OCI-LY3 (cell line): ENCODE measurements around the gene PTAFR.

ENCODE experiments used
- CTCF ChIP-seq: fragments of 200-600, 300-600 bp; sonication (generic); IDR thresholded peaks from 2 replicates; pipeline ENCODE4 v1.5.1; 2014; ENCODE audit warnings: antibody characterized with exemption, low read length, low read depth
- EZH2phosphoT487 ChIP-seq: fragments of 200-600 bp; shearing (Covaris generic); IDR thresholded peaks from 2 replicates; pipeline ENCODE4 v1.6.1; 2018; ENCODE audit warnings: antibody characterized with exemption, mixed run types, low read depth

- no peak for TF ChIP-seq CTCF
- no peak for TF ChIP-seq EZH2phosphoT487
Observed at GRCh38 chr1:28115267-28115666, 61.2 kb downstream of the PTAFR start.
